Epidermal melanocyte (primary cell): ENCODE results near the gene TMPRSS11D.

ENCODE experiments used
- DNase-seq: peaks from one replicate; pipeline ENCODE4 v3.0.0; 2011; ENCODE audit warnings: low spot score; ENCODE audit not compliant: insufficient read length

Gene TMPRSS11D

DNA sequence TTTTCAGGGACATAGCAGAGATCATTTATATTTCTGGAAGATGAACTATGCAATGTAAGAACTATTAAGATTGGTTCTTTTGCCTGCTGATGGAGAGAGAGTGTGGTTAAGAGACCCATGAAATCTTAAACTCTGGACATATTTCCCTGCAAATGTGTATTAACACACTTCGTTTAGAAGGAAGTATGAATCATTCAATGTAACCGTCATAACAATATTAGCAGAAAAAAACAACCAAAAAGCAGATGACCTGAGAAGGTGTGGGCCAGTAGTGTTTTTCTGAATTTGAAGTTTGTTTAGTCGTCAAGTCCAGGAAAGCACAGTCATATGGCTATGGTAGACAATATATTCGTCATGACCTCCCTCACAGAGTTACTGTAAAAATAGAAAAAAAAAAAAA lies 2.5 kb upstream of the TMPRSS11D start:
- no peak for DNase-seq

DNA sequence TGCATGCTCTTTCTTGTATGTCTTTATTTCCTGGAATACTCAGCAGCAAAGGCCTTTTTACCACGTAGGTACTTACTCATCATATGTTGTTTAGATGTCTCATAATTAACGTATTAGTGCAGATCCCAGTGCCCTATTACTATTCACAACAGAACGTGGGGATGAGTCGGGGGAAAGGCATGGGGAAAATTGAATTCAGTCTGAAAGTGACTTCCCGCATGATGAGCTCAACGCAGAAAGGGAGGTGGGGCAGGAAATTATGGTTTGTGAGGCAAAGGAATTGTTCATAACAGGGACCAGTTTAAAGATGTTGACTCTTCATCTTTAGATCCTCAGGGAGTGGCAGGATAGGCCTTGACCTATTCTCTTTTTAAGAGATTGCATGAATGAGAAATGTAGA lies 2.0 kb upstream of the TMPRSS11D start:
- no peak for DNase-seq

DNA sequence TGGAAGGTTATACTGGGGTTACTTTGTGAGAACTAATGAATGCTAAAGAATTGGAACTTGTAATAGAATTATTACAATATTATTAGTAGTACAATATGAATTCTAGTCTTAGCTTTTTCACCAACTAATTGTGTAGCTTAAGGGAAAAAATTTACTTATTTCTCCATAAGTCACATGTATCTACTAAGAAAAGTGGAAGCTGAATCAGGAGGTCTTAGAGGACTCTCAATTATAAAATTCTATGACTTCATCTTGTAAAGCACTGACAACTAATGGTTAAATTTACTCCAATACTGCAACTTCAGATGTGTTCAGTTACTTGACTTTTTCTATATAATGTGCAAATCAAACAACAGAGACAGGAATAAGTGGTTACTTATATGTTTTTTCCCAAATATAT lies 899 bp upstream of the TMPRSS11D start:
- no peak for DNase-seq

DNA sequence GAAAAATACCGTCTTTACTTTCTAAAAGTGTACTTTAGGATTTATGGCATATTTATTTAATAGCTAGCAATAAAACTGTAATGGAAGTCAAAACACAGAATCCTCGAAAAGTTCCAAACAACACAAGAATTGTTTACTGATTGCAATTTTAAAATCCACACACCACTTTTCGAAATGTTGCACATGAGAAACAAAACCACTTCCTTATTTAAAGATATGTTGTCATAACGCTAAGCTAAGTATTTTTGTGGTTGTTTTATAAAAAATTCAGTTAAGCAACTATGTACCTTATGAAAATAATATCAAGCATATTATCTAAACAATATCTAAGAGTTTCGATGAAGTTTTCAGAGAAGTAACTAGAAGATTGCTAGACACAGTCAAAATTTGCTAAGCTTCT lies 344 bp downstream of the TMPRSS11D start:
- no peak for DNase-seq

DNA sequence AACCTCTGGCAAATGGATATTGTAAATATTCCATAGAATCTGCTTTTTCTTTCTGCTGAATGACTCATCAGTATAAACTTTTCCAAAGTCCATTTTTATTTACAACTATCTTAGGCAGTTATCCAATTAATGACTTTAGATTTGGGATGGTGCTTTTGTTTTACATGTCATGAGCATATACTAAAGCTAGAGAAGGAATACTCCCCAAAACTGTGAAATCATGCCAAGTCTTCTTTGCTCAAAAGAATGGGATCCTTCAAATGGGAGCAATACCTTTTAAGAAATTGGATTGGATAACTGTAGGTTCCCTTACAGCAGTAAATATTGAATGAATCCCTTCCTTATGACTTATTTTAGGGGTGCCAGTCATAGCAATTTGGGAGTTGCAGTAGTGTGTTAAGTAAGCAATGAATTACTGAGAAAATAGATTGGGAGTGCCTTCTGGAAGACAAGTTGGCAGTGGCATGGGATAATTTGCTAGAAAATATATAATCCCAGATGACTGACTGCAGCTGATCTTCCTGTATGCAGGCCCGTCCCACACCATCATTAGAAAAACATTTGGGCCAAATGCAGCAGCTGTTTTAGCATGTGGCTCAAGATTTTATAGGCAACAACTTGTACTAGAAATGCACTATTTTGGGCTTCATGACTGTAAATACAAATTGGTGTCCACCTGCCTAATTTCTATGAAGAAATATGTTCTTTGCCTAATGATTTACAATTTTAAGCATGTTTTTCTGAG lies 2.8 kb downstream of the TMPRSS11D start:
- DNase-seq: no peak

DNA sequence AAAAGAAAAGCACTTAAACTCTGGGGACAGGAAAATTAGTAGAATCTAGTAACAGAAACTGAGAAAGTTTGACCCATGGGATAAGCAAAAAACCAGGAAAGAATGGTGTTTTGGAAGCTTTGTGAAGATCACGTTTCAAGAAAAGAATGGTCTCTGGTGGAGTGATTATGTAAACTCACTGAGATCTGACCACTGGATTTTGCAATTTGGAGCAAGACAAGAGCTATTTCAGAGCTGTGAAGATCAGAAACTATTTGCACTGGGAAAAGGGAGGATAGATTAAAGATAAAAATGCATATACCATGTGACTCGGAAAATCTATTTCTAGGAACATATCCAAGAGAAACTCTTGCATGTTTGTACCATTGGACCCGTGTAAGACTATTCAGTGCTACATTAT lies 4.3 kb downstream of the TMPRSS11D start:
- no peak for DNase-seq

DNA sequence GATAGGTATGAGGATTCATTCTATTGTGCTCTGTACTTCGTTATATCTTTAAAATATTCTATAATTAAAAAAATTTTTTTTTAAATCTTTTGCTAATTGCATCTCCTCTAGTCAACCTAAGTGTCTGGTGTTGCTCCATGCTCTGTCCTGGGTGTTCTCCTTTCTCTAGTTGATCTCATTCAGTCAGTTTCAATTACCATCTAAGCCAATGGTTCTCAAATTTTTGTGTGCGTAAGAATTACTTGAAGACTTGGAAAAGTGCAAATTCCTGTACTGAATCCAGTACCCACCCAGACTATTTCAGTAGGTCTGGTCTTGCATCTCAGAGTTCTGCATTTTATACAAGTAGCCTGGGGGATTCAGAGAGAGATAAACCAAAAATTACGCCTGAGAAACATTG lies 6.7 kb downstream of the TMPRSS11D start:
- no peak for DNase-seq

DNA sequence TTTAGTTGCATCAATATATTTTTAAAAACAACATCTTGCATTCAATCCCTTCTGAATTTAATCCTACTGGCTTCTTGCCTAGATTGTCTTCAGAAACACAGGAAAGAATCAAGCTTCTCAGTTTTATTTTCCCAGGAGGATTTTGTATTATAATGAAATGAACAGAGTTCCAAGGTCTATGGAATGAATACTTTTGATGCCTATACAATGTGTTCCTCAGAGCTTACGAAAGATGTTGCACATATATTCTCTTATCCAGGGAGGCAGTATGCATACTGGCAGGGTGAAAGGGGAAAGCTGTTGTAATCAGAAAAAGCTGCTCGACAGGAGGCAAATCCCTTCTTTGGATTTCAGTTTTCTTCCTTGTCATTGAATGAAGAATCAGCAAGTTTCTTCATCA lies 8.8 kb downstream of the TMPRSS11D start:
- no peak for DNase-seq

DNA sequence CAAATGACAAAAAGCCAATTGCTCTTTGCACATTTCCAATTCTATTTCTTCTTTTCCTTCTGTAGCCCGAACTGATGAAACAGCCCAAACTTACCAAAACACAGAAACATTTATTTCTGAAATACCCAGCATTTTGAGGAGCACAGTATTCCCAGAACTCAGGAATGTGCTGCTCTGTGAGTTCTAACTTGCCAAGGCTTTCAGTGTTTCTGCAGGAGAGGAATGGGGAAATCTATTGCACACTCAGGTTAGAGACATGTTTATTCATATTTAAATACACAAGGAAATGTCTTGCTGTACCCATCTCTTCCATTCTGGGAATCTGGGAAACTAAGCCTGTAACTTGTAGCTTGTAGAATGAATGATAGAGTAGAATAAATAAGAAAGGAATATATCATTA lies 10.7 kb downstream of the TMPRSS11D start:
- no peak for DNase-seq

DNA sequence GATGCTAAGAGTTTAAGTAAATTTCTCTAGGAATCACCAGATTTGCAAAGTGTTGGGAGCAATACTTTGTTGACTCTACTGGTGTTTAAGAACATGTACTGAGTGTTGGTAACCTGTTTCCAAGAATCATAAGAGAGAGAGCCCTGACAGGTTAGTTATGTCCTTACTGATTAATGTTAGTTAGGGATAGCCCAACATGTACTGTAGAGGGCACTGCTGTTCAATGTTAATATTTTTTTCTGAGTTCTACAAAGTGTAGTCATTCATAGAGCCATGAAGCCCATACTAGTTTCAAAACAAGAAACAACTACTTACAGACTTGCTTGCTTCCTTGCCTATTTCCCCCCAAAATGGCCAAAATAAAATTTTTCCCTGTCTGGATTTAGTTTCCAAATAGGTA lies 11.9 kb downstream of the TMPRSS11D start:
- DNase-seq: no peak

DNA sequence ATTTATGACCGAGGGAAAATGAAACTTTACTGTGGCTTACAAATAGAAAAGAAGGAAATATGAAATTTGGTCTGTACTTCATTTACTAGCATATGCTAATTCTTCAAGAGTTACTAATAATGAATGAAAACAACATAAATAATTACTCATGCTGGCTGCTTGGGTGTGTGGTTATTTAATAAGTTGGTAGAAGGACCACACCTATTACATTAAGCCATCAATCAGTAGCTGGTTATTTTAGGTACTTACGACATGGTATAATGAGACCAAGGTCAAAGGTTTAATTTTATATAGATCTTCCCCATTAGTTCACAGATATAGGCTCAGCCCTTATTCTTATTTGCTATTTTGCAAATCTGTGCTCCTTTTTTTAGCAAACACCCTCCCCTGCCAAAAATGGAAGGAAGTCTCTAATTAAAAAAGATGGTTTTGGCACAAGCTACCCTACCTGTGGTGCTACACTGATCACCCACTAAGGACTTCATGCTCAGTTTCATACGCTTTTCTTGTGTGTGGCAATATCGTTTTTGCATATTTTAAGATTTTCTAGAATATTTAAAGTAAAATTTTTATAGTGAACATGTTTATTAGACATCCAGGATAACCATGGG lies 14.1 kb downstream of the TMPRSS11D start:
- DNase-seq: no peak

DNA sequence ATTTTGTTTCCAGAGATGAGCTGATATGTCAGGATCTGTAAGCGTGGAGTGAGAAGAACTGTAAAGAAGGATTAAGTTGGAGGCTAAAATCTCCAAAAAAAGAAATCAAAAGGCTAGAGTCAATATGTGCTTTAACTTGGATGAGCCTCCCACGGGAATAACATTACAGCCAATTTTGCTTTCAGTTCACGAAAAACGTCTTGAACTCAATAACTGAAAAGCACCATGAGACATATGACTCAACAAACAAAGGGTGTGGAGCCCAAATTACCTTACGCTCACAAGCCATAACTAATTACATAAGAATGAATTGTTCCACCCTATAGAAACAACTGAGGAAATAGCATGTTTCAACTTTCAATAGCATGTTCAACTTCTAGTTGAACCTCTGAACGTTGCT lies 22.3 kb downstream of the TMPRSS11D start:
- DNase-seq: no peak

DNA sequence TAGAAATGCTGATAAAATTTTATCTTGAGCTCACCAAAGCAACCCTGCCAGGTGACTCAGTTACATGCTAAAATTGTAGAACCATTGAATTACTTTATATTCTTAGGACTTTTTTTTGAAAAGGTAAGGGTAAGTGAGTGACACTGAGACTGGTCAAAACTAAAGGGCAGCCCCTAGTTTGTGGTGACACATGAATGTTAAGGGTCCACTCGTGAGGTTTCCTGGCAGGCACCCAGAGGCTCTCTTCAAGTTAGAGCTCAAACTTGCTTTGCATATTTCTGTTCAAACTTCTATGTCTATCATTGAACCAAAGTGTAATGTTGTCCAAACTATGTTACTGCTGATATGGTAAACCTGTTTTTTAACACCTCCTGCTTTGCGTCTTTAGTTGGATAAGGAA lies 30.5 kb downstream of the TMPRSS11D start:
- DNase-seq: no peak

DNA sequence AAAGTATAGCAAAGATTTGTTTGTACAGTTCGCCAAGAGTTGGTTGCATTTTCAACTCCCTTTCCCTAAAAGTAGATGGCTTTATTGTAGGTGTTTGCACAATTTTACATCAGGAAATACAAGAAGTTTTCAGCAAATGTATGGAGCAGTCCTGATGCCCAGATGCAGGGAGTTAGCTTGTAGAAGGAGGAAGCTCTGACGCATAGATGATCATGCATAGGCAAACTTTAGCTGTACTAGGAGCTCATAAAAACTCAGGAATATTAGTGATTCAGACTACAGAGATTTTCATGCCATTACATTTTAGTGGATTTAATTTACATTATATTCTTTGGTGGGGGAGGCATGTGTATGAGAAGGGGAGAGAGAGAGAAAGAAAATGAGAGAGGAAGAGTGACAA lies 62.9 kb downstream of the TMPRSS11D start:
- no peak for DNase-seq

DNA sequence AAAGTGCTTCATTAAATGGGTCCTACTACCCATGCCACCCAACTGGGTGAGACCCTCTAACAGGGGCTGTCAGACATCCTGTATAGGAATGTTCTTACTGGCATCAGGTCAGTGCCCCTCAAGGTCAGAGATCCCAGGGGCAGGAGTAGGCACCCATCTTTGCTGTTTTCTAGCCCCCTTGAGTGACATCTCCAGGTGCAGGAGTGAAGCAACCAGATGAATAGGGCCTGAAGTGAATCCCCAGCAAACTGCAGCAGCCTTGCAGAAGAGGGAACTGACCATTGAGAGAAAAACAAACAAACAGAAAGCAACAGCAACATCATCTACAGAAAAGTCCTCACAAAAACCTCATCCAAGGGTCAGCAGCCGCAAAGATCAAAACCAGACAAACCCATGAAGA lies 73.8 kb downstream of the TMPRSS11D start:
- no peak for DNase-seq

DNA sequence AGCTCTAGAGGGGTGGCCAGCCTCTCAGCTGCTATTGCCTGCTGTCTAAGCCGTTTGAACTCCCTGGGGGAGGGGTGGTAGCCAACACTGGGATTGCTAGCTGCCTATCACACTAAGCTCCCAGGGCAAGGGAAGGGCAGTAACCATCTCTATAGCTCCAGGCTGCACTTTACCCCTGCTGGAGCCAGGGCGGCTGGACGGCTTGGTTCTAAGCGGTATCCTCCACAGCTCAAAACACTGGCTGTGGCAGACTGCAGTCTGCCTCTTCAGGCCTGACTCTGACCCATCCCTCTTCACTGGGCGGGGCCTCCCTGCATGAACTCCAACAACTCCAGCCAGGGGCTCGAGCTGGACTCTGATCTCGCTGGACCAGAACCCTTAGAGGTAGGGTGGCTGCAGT lies 74.3 kb downstream of the TMPRSS11D start:
- no peak for DNase-seq

DNA sequence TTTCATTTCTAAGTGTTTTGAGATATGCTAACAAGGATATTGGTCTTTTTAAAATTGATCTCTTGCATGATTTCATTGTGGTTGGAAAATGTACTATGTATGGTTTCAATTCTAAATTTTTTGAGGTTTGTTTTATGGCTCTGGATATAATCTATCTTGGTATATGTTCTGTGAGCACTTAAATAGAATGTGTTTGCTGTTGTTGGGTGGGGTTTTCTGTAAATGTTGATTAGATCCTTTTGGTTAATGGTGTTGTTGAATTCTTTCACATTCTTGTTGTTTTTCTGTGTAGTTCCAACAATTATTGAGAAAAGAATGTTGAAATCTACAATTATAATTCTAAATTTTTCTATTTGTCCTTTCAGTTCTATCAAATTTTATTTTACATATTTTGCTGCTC lies 87.0 kb downstream of the TMPRSS11D start:
- no peak for DNase-seq

DNA sequence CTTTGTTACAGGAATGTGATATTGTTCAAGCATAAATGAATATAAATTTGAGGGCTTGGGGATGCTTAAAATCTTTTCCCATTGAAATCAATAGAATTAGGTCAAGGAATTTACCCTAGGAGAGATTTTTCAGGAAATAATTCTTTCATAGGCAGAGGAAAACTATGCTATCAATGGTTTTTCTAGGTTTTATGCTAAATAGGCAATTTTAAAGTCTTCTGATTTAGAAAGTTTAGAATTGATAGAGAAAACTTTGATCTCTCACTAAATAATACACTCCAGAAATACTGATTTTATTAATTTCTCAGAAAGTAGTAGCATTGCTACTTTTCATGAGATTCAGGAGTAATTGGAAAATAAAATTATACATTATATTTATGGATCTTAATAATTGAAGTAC lies 93.1 kb downstream of the TMPRSS11D start:
- DNase-seq: no peak

DNA sequence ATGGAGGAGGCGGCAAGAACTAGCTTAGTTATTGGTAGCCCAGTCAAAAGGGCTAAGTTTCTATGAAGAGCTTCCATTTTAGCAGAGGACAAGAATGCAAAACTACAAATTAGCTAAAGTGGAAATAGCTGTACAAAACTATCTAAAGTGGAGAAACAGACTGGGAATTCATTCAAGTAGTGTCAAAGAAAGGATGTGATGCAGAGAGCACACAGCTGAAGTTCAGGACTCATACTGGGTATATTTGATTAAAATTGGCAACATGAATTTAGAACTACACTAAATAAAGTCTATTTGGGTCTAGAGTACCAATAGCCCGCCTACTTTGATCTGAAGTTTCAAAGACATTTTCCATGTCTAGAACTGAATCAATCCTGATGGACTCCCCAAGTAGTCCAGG lies 96.5 kb downstream of the TMPRSS11D start:
- no peak for DNase-seq

DNA sequence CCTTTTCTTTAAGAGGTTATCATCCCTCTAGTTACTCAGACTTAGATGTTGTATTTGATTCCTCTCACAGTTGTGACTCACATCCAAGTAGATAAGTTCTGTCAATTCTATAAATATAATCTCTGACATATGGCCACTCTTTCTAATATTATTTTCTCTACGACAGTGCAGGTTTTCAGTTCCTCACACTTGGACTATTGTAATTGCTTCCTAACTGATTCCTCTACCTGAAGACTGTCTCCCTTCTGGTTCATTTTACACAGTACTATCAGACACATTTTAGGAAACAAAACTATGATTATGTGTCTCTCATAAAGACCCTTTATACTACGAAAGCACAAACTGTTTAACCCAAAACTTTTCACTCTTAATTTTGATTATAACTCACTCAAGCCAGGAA lies 98.3 kb downstream of the TMPRSS11D start:
- DNase-seq: no peak

DNA sequence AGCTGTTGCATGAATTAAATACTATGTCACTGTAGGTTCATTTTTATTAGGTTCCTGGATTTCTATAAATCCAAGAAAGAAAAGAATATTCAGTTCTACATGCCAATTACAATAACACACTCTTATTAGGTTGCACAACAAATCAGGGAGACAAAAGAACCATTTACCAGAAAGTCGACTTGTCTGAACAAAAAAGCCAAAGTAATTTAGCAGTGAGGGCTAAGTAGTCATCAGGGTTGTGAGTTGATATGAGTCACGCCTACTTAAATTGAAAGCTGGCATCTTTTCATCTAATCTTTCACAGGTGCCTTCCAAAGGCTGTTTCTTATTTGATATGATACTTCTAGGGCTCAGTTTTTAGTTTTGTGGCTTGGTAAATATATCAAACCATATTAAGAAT lies 104.2 kb downstream of the TMPRSS11D start:
- DNase-seq: no peak

DNA sequence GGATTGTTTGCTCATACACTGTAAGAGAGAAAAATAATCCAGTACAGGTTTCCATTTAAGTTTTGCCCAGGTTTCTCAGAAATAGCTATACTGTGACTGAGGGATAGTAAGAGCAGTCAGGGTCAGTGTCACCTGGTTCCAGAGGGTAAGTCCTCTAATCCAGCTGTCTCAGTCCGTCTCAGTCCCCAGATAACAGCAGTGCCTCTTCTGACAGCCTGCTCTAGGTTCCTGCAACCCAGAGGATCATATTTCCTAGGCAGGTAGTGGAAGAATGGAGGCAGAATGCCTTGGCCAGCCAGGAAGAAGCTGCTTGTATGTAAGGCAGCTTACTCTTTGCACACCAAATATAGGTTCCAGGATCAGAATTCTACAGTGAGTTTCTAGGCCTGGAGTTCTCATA lies 107.1 kb downstream of the TMPRSS11D start:
- no peak for DNase-seq
